Skin epidermis (tissue), 12 donors: ENCODE data around the gene CNNM2.
"Not testable (repeated sequence)": the region's sequence is repeated elsewhere in the genome, so short reads cannot be mapped to it uniquely, and the experiment has no call there.

Source experiments
- H3K27ac ChIP-seq, 21 experiments: fragments of 200-600 bp; sonication (generic) in 11 of 21; one replicate each; pipeline ENCODE4 v1.5.0; 2020; ENCODE audit warnings: mild to moderate bottlenecking in 3 of 21, inconsistent platforms in 2 of 21, moderate library complexity in 2 of 21
- H3K4me3 ChIP-seq, 7 experiments: fragments of 200-600 bp; sonication (generic) in 2 of 7; one replicate each; pipeline ENCODE4 v1.5.0; 2020; ENCODE audit warnings: inconsistent platforms in 2 of 7, mild to moderate bottlenecking in 2 of 7, moderate library complexity in 1 of 7

CNNM2 gene

GRCh38 chr10:103123282-103124024 is 205.4 kb downstream of the CNNM2 start:
- no peak overlapping the region for H3K4me3 ChIP-seq
- H3K27ac ChIP-seq, result peak overlapping the region in 2 of 21 experiments; percentile 20

GRCh38 chr10:103124420-103125096 is 206.5 kb downstream of the CNNM2 start:
- no peak overlapping the region for H3K27ac ChIP-seq
- no peak overlapping the region for H3K4me3 ChIP-seq

- H3K4me3 ChIP-seq, result no peak overlapping the region
- peak overlapping the region in 2 of 21 experiments; percentile 3 to 20 for H3K27ac ChIP-seq
Observed at GRCh38 chr10:103125323-103126267, 207.5 kb downstream of the CNNM2 start.

GRCh38 chr10:103127241-103127640 is 209.1 kb downstream of the CNNM2 start:
- Histone ChIP-seq H3K4me3 (no peak overlapping the region), H3K27ac (no peak overlapping the region)

- not testable (repeated sequence) for H3K4me3 ChIP-seq, H3K27ac ChIP-seq
Observed at GRCh38 chr10:103130180-103130579, 212.1 kb downstream of the CNNM2 start.

- H3K27ac ChIP-seq, result peak overlapping the region in 1 of 21 experiments; percentile 34
- H3K4me3 ChIP-seq, result no peak overlapping the region
Observed at GRCh38 chr10:103130910-103131309, 212.8 kb downstream of the CNNM2 start.

GRCh38 chr10:103135168-103135567 is 217.1 kb downstream of the CNNM2 start:
- not testable (repeated sequence) for H3K4me3 ChIP-seq, H3K27ac ChIP-seq

- no peak overlapping the region for H3K4me3 ChIP-seq
- H3K27ac ChIP-seq, result no peak overlapping the region
Observed at GRCh38 chr10:103139803-103140202, 221.7 kb downstream of the CNNM2 start.
